HG03175 (cell line): ENCODE measurements around the gene ZNF638.
"Not testable (repeated sequence)": the region's sequence is repeated elsewhere in the genome, so short reads cannot be mapped to it uniquely, and the experiment has no call there.

ENCODE experiments used
- ATAC-seq: cut with Tn5 transposase; IDR thresholded peaks from one replicate; pipeline ENCODE4 v1.9.1; 2021; ENCODE audit warnings: mild to moderate bottlenecking, moderate library complexity; ENCODE audit not compliant: unreplicated experiment

The ZNF638 gene

GRCh38 chr2:71395471-71395870 lies 63.9 kb downstream of the ZNF638 start:
- no peak for ATAC-seq

GRCh38 chr2:71402427-71402826 lies 70.8 kb downstream of the ZNF638 start:
- ATAC-seq: no peak

GRCh38 chr2:71409611-71410010 lies 78.0 kb downstream of the ZNF638 start:
- no peak for ATAC-seq

- ATAC-seq: no peak
Measured at GRCh38 chr2:71410696-71411095, 79.1 kb downstream of the ZNF638 start.

GRCh38 chr2:71416866-71417265 lies 85.3 kb downstream of the ZNF638 start:
- not testable (repeated sequence) for ATAC-seq

- ATAC-seq: no peak
Measured at GRCh38 chr2:71417300-71418202, 86.0 kb downstream of the ZNF638 start.

- no peak for ATAC-seq
Measured at GRCh38 chr2:71419145-71419544, 87.6 kb downstream of the ZNF638 start.

- ATAC-seq: no peak
Measured at GRCh38 chr2:71419976-71420375, 88.4 kb downstream of the ZNF638 start.

GRCh38 chr2:71422786-71423185 lies 91.2 kb downstream of the ZNF638 start:
- ATAC-seq: no peak

GRCh38 chr2:71423817-71424420 lies 92.3 kb downstream of the ZNF638 start:
- ATAC-seq: no peak

- no peak for ATAC-seq
Measured at GRCh38 chr2:71426721-71427120, 95.1 kb downstream of the ZNF638 start.

- no peak for ATAC-seq
Measured at GRCh38 chr2:71428472-71429383, 97.1 kb downstream of the ZNF638 start.

- not testable (repeated sequence) for ATAC-seq
Measured at GRCh38 chr2:71445142-71445541, 113.6 kb downstream of the ZNF638 start.

GRCh38 chr2:71446505-71446904 lies 114.9 kb downstream of the ZNF638 start:
- no peak for ATAC-seq

GRCh38 chr2:71449343-71449742 lies 117.8 kb downstream of the ZNF638 start:
- no peak for ATAC-seq

GRCh38 chr2:71451705-71452104 lies 120.1 kb downstream of the ZNF638 start:
- no peak for ATAC-seq

GRCh38 chr2:71452565-71452964 lies 121.0 kb downstream of the ZNF638 start:
- ATAC-seq: no peak

GRCh38 chr2:71453404-71454220 lies 122.0 kb downstream of the ZNF638 start, which contains the start of gene DYSF:
DYSF (plus strand) TSS chr2:71453561.
- ATAC-seq: no peak

GRCh38 chr2:71454221-71455010 lies 122.8 kb downstream of the ZNF638 start:
- ATAC-seq: no peak
